Stimulated activated CD8-positive, alpha-beta memory T cell treated with anti-CD3 and anti-CD28 coated beads, Interleukin-15, amount 100 ng/mL, for 48 hours (primary cell): Measurements from ENCODE around the gene MEAF6.
"Not testable (repeated sequence)": the region's sequence is repeated elsewhere in the genome, so short reads cannot be mapped to it uniquely, and the experiment has no call there.

Experiments used
- DNase-seq, 2 donors: peaks; one replicate each; pipeline ENCODE4 v3.0.0-alpha.2; 2020; ENCODE audit warnings: low read depth in 2 of 2

MEAF6 gene

GRCh38 chr1:37532418-37533156 lies 18.0 kb upstream of the MEAF6 start:
- not testable (repeated sequence) for DNase-seq

GRCh38 chr1:37529888-37530287 lies 15.3 kb upstream of the MEAF6 start:
- not testable (repeated sequence) for DNase-seq

DNA sequence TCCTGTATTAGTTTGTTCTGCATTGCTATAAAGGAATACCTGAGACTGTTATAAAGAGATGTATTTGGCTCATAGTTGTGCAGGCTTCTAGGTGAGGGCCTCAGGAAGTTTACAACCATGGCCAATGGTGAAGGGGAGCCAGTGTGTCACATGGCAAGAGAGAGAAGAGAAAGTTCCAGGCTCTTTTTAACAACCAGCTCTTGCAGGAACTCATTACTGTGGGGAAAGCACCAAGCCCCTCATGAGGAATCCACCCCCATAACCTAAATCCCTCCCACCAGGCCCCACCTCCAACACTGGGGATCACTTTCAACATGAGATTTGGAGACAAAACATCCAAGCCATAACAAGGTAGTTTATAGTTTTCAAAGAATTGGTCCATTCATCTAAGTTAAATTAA lies 5.0 kb upstream of the MEAF6 start:
- DNase-seq = no peak

- peak; percentile 43 to 64 for DNase-seq
These were observed 4.4 kb upstream of the MEAF6 start for GRCh38 chr1:37518929-37519328.

DNA sequence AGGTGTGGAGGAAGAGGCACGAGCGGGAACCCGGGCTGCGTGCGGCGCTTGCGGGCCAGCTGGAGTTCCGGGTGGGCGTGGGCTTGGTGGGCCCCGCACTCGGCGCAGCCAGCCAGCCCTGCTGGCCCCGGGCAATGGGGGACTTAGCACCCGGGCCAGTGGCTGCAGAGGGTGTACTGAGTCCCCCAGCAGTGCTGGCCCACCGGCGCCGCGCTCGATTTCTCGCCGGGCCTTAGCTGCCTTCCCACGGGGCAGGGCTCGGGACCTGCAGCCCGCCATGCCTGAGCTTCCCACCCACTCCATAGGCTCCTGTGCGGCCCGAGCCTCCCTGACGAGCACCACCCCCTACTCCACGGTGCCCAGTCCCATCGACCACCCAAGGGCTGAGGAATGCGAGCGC lies 3.7 kb upstream of the MEAF6 start:
- not testable (repeated sequence) for DNase-seq

- no peak for DNase-seq
These were observed 3.0 kb upstream of the MEAF6 start for GRCh38 chr1:37517569-37517968.

DNA sequence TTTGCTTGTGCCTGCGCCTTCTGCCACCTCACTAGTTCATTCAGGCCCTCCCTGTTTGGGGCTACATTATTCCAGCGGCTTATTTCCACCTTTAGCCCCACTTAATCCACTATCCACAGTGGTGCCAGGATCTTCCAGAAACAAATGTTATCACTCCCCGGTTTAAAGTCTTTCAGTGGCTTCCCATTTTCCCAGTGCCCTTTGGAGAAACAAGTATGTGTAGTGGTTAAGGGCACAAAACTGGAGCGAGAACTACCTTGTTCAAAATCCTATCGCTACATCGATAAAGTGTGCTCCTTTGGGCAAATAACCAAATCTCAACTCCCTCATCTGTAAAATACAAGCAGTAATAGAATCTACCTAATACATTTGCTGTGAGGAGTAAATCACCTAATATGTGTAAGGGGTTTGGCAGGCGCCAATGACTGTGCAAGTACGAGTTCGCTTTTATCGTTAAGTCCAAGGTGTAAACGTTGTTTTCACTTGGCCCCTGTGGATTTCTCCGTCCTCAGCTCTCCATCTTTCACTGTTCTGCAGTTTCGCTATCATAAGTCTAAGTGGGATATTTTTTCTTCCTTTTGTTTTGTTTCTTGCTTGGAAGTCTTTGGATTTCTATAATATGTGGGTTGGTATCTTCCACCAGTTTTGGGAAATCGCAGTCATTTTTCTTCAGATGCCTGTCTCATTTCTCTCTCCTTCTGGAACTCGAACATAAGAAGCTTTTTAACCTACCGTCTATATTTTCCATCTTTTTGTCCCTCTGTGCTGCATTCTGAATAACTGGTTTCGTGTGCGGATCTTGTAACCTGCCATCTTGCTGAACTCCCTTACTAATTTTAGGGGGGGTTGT lies 844 bp upstream of the MEAF6 start:
- no peak for DNase-seq

- DNase-seq = peak; percentile 57 to 60
These were observed 694 bp downstream of the MEAF6 start for GRCh38 chr1:37513795-37514349.

GRCh38 chr1:37509181-37509580 lies 5.4 kb downstream of the MEAF6 start:
- DNase-seq = no peak

DNA sequence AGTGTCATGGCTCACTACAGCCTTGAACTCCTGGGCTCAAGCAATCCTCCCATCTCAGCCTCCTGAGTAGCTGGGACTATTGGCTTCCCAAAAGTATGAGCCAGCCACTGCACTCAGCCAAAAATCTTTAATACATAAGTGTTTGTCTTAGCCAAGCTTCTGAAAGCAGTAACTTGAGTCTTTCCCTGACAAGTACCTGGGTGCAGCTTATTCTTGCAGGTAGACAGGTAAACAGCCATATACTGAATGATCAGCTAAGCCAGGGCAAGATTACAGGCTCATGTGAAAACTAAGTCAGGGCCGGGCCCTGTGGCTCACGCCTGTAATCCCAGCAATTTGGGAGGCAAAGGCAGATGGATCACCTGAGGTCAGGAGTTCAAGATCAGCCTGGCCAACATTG lies 7.8 kb downstream of the MEAF6 start:
- DNase-seq = no peak

DNA sequence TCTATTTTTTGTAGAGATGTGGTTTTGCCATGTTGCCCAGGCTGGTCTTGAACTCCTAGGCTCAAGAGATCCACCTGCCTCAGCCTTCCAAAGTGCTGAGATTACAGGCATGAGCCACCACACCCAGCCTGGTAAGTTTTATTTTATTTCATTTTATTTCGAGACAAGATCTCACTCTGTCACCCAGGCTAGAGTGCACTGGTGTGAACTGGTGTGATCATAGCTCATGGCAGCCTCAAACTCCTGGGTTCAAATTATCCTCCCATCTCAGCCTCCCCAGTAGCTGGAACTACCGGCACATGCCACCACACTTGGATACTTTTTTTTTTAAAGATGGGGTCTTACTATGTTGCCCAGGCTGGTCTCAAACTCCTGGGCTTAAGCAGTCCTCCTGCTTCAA lies 11.8 kb downstream of the MEAF6 start:
- not testable (repeated sequence) for DNase-seq

GRCh38 chr1:37502104-37502503 lies 12.5 kb downstream of the MEAF6 start:
- DNase-seq = no peak

DNA sequence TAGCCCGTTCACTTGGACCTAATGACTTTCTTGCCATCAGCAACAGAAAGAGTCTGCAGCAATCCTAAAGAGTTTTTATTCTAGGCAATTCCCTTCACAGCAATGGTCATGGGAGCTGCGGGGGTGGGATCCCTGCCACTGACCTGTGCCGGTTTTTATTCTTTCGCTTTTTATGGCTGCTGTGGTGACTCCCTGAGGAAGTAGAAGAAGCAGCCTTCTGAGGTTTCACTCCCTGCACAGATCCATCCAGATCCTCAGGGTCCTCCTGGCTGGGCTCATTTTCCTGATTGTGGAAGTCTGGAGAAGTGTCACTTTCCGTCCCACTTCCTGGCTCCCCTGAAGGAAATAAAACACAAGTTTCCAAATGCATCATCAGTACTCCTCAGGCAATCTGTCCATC lies 12.9 kb downstream of the MEAF6 start:
- no peak for DNase-seq

DNA sequence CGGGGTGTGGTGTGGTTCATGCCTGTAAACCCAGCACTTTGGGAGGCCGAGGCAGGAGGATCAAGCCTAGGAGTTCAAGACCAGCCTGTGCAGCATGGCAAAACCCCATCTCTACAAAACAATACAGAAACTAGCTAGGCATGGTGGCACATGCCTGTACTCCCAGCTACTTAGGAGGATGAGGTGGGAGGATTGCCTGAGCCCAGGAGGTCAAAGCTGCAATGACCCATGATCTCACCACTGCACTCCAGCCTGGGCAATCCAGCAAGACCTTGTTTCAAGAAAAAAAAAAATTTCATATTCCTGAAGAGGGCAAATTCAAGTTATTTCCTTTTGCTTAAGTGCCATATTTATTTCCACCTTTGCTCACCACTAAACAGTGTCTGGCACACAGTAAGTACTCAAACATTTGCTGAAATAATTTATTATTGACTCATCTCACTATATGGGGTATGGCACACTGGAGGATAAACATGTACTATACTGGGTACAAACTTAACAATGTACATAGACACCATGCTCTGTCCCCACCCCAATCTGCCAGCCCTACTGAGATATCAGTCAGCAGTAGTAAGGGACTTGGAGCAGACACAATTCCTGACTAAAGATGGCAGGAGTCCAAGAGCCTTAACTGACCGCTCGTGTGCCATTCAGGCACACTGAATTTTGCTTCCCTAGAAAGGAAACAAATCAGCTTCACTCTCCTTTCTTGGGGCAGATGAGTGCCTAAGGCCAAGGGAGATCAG lies 15.5 kb downstream of the MEAF6 start:
- DNase-seq = no peak

DNA sequence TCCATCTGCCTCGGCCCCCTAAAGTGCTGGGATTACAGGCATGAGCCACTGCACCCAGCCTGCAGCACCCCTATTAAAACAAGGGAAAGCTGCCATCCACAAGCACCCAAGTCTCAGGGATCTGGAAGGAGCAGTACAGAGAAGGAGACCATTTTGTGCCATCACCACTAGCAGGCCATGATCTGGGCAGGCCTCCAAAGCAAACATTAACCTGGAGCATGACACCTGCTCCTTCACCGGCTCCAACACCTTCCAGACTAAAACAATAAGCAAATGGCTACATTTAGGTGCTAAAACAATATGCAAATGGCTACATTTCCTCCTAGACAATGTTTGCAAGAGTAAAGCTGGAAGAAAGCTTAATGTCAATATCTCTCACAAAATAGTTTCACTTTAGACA lies 16.7 kb downstream of the MEAF6 start:
- DNase-seq = no peak

DNA sequence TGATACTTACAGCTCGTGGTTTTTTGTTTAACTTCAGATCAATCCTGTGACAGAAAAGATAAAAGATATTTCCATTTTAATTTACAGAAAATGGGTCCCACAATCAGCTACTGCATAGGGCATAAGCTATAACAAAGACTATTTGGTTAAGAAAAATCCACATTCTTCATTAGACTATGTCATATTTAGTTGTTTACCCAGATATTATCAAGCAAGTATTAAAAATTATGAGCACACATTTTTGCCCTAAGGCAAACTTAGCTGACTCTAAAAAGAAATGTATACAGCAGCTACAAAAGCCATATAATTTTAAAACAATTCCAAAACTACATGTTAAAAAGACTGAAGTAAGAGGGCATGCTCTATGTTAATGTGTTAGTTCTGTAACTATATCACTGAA lies 18.7 kb downstream of the MEAF6 start:
- DNase-seq = no peak

DNA sequence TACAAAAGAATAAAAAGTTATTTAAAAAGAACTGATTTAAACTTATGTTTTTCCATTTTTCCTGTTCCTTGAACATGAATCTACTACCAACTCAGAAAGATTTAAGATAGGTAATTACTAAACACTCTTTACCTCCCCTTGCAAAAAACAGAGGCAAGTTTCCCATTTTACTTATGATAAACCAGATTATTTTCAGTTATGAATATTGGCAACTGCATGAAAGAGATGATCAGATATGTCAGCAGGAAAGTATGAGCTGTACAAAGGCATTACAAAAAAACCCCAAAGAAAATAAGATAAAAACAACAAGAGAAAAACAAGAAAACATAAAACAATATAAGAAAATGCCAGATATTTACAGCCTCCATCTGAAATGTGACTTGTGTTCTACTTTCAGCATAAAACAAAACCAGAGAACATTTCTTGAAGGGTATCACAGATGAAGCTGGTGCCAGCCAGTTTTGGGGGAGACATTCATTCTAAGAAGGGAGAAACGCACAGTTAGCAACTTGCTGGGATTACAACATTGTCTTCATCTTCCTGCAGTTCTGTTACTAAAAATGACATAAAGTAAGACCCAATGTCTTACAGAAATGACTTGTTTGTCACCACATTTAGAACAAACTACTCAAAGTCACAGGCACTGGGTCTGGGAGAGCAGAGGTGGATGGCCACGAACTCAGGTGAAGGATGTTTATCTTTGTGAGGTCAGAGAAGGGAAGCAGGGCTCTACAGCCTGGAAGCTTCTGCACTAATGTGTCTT lies 21.0 kb downstream of the MEAF6 start:
- no peak for DNase-seq

DNA sequence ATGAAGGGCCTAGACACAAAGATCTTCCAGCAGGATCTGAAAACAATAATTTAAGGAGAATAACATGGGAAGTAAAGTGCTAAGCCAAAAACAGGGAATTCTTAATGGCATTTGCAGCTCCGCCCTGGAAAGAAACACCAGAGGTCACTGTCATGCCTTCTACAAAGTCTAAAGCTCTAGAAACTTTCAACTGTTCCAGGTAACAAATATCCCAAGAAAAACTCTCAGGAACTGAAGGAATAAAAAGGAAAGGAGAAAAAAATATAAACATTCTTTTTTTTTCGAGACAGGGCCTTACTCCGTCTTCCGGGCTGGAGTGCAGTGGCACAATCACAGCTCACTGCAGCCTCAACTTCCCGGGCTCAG lies 27.0 kb downstream of the MEAF6 start:
- no peak for DNase-seq

DNA sequence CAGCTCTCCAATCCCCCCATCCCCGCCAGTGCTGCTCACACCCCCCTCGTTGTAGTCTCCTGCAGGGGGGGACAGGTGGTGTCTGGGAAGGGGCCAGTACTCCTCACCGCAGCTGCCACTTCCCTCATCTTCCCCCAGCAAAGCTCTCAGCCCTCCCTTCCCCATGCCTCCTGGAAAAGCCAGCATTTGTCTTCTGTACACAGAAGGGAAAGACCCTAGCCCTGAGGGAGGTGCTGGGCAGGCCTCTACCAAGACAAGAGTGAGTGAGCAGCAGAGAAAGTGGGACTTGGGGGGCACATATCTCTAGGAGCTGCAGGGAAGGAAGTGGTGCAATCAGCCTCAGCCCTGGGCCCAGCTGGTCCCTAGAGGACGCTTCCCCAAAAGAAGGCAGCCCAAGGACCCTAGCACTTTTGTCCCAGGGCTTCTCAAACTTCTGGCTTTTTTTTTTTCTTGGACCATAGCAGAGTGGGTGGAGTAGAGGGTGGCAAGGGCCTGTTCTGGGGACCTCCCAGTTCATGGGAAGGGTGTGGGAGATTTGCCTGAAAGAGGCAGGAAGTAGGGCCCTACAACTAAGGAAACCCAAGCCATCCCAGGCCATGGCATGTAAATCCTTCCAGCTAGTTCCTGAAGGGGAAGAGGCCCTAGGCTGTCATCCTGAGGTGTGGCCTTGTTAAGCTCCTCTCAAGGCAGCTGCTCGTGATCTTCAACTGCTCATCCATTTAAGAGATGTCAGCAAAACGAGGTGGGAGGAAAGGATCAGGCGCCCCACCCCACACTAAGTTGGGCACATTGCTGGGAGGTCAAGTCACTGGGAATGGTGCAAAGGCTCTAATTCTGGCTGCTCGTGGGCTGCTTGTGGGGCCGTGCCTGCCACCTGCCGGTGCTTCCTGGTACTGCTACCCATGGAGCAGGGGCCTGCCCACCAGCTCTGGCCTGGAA lies 27.6 kb downstream of the MEAF6 start:
- DNase-seq = peak in 1 of 2 donors; percentile 60
